MG63 (cell line): ENCODE results near the gene C12orf42. TPM values are rescaled to one million over a fixed set of nuclear protein-coding genes. Genes with fewer than 3 reads are reported as not detected.

Experiments used
- DNase-seq: peaks from one replicate; pipeline ENCODE4 v3.0.0-alpha.2; 2020
- H3K27me3 ChIP-seq: fragments of 250-450 bp; sonication (Bioruptor Pico); 2 replicates; pipeline ENCODE4 v1.5.1; 2020; ENCODE audit warnings: mild to moderate bottlenecking, moderate library complexity
- H3K36me3 ChIP-seq: fragments of 250-450 bp; sonication (Bioruptor Pico); 2 replicates; pipeline ENCODE4 v1.5.1; 2020; ENCODE audit warnings: mild to moderate bottlenecking, moderate library complexity
- H3K4me3 ChIP-seq: fragments of 250-450 bp; sonication (Bioruptor Pico); 2 replicates; pipeline ENCODE4 v1.5.1; 2020; ENCODE audit warnings: mild to moderate bottlenecking, moderate library complexity
- H3K9me3 ChIP-seq: fragments of 250-450 bp; sonication (Bioruptor Pico); 2 replicates; pipeline ENCODE4 v1.5.1; 2020; ENCODE audit warnings: mild to moderate bottlenecking, moderate library complexity
- total RNA-seq: library from RNA; depleted of rRNA; stranded (reverse); fragments of >200 nt; shearing (Covaris generic); gene quantifications from 2 replicates; pipeline ENCODE4 v1.2.3, GENCODE V29; 2014; ENCODE audit warnings: low replicate concordance

The C12orf42 gene
- total RNA-seq, 1 experiment from 2014 or later = not detected

DNA sequence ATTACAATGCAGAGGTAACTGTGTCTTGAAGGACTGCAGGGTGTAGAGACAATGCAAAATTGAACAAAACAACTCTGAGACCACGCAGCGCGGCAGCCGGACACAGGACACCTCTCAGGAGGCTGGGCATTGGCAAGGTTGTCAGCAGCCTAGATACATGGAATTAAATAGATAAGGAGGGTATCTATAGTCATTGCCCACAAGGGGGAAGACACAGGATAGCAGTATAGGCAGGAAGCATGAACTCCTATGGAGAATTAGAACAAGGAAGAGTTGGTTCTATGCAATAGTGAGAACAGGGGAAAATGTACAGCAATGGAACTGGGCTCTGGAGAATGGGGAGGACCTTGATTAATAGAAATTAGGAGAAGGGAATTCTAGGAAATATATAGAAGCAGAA is 164.1 kb downstream of the C12orf42 start:
- Histone ChIP-seq H3K9me3 (no peaks in the 10 kb centered on the region), H3K36me3 (no peaks in the 10 kb centered on the region), H3K27me3 (no peaks in the 10 kb centered on the region), H3K4me3 (no peak overlapping the region)
- DNase-seq = no peak

DNA sequence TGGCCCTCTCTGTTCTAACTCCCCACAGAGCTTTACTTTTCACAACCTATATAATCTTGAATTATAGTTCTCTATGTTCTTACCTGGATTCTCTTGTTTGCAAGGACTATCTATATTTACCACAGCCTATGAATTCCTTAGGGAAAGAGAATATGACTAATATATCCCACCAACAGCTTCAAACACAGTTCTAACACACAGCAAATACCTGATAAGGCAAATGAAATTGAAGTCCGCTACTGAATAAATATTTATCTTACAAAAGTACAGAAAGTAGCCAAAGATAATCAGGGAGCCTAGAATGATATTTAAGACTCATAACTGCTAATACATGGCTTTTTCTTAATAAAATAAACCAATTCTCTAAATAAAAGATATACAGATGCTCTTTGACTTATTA is 165.1 kb downstream of the C12orf42 start:
- Histone ChIP-seq H3K27me3 (no peaks in the 10 kb centered on the region), H3K9me3 (no peaks in the 10 kb centered on the region), H3K4me3 (no peak overlapping the region), H3K36me3 (no peaks in the 10 kb centered on the region)
- DNase-seq = no peak

DNA sequence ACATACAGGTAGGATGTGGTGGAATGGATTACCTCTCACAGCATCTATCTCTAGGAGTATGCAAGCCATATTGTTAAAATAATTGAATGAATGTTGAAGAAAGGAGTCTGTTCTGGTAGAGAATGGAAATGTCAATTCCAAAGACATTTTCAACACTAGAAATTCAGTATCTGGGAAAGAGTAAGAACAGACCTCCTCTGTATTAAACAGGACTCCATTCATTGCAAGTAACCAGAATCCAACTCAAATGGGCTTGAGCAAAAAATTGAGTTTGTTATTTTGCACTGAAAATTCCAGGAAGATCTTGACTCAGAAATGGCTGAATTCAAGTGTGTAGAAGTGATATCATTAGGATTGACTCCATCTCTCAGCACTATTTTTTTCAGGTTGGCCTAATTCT is 168.1 kb downstream of the C12orf42 start:
- no peak for DNase-seq
- H3K4me3 ChIP-seq = no peak overlapping the region
- H3K9me3 ChIP-seq = no peaks in the 10 kb centered on the region
- no peaks in the 10 kb centered on the region for H3K27me3 ChIP-seq
- no peaks in the 10 kb centered on the region for H3K36me3 ChIP-seq

DNA sequence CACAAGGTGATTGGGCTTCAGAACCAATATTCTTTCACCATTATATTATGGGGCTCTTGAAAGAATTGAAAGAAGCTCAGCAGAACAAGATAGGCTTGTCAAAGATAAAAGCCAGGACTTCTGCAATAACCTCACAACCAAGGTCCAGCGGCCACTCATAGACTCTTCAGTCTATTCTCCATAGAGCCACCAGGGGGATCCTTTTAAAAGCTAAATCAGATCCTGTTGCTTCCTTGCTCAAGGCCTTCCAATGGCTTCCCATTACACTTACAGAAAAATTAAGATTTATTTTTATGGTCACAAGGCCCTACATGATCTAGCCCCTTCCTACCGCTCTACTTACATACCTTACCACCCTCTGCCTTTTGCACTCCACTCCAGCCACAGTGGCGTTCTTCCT is 169.6 kb downstream of the C12orf42 start:
- no peak for DNase-seq
- Histone ChIP-seq H3K36me3 (no peaks in the 10 kb centered on the region), H3K4me3 (no peak overlapping the region), H3K27me3 (no peaks in the 10 kb centered on the region), H3K9me3 (no peaks in the 10 kb centered on the region)

DNA sequence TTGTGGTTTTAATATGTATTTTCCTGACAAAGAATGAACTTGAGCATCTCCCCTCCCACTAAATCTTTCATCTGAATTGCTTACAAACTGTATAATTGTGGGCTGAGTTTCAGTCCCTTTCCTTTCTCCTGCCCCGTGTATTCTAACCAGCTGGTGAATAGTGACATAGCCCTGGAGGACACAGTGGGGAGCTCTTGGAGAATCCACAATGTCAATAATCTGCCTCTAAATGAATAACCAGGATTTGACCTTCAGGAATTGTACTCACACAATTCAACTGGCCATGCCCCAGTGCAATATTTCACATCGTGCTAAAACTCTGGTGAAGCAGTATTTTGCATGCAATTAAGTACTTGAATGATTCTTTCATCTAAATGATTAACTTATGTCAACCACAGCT is 177.2 kb downstream of the C12orf42 start:
- H3K27me3 ChIP-seq = no peaks in the 10 kb centered on the region
- H3K36me3 ChIP-seq = no peaks in the 10 kb centered on the region
- DNase-seq = no peak
- no peaks in the 10 kb centered on the region for H3K9me3 ChIP-seq
- H3K4me3 ChIP-seq = no peak overlapping the region

DNA sequence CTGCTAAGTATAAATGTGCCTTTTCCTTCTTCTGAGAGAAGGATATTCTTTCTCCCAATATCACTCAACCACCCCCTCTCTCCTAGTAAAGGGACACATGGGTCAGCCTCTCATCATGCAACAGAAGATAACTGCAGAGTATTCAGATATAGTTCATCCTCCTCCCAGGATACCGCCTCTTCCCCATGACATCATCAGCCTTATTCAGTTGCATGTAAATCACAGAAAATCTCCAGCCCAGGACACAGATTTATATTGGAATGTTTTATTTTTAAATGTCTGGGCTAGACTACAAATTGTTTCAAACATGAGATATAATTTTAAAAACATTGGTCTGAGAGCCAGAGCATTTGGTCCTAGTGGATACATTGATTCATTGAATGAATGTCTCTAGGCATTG is 178.5 kb downstream of the C12orf42 start:
- no peak for DNase-seq
- Histone ChIP-seq H3K27me3 (no peaks in the 10 kb centered on the region), H3K9me3 (no peaks in the 10 kb centered on the region), H3K4me3 (no peak overlapping the region), H3K36me3 (no peaks in the 10 kb centered on the region)

DNA sequence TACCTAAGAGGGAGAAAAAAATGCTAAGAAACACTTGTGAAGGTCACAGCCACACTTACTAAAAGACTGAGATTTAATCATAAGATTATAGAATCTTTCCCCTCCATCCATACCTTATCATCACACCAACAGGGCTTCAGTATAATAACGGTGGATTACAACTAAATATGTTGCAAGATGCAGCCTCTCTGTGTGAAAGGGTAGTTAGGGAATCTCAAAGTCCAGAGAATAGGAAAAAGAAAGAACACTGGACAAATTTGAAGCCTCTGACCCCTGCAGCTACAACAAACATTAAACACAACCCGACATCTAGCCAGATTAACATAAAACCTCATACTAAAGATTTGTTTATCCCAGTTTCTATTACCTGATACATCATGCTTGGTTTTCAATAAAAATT is 181.0 kb downstream of the C12orf42 start:
- no peak overlapping the region for H3K4me3 ChIP-seq
- no peaks in the 10 kb centered on the region for H3K9me3 ChIP-seq
- H3K27me3 ChIP-seq = no peaks in the 10 kb centered on the region

DNA sequence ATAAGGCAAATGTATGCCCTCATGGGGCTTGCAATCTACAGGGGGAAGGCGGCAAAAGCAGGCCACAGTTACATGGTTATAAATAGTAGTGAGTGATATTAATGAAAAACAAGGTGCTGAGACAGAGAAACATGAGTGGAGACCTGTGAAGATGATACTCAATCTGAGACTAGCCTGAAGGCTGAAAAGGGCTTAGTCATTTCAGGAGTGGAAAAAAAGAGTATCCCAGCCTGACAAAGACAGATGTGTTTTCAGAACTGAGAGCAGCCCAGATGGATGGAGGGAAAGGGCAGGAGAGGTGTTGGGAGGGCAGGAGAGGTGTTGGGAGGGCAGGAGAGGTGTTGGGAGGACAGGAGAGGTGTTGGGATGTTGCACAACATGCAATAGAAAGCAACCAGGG is 181.9 kb downstream of the C12orf42 start:
- no peaks in the 10 kb centered on the region for H3K27me3 ChIP-seq
- no peak for DNase-seq

More for the DNA sequence above, 181.0 kb downstream of the C12orf42 start:
- no peaks in the 10 kb centered on the region for H3K36me3 ChIP-seq
- no peak for DNase-seq

DNA sequence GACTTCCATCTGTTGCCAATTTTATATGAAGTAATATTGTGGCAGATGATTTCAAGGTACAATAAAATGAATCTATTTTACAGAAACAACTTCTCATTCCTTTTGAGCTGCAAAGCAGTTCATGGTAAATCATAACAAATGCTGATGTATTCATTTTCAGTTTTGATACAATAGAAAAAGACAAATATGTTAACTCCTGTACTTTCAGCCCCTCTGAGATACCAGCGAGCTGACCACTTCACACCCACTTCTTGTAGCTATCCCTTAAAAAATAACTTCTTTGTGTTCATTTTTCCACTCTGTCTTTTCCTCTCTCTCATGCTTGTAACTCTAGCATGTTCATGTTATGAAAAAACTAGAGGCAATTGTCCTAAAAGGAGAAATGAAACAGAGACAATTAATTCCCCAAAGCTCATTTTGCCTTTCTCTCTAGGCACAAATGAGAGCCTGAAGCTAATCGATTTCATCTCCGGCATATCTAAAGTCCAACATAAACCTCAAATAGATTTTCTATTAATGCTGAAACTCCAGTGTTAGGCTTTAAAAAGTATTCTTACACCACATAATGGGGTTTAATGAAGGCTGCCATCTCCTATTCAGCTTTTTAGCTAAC is 182.9 kb downstream of the C12orf42 start:
- no peaks in the 10 kb centered on the region for H3K36me3 ChIP-seq
- H3K4me3 ChIP-seq = no peak overlapping the region
- no peaks in the 10 kb centered on the region for H3K27me3 ChIP-seq
- H3K9me3 ChIP-seq = no peaks in the 10 kb centered on the region
- DNase-seq = no peak

More for the DNA sequence above, 181.9 kb downstream of the C12orf42 start:
- H3K4me3 ChIP-seq = no peak overlapping the region
- no peaks in the 10 kb centered on the region for H3K36me3 ChIP-seq
- no peaks in the 10 kb centered on the region for H3K9me3 ChIP-seq

DNA sequence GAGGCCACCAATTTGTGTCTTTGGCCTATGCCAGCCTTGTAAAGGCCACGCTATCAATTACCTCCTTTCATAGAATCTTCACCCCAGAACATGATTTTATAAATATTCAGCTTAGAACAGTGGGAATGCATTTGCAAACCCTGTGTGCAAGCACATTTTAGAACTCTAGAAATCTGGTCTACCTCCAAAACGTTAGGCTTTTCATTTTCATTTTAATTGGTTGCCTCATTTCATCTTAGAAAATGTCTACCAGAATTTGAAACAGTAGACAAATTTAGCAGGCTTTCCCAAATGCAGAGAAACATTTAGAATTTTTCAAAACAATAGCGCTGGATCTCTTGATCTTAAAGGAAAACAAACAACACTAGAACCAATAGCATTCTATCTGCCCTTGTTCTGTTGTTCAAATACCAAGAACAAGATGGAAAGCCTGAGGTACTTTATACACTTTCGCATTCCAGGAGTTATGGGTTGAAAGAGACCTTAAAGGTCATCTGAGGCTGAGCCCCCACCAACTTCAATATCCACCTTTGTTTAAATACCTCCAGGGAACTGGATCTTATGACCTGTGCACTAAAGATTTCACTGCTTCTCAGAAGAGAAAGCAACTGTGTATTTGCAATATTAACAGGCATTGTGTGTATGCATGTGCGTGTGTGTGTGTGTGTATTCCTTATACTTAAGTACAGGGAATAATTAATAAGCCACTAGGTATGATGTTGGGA is 185.1 kb downstream of the C12orf42 start:
- no peak for DNase-seq
- Histone ChIP-seq H3K4me3 (no peak overlapping the region), H3K9me3 (no peaks in the 10 kb centered on the region), H3K36me3 (no peaks in the 10 kb centered on the region), H3K27me3 (no peaks in the 10 kb centered on the region)

DNA sequence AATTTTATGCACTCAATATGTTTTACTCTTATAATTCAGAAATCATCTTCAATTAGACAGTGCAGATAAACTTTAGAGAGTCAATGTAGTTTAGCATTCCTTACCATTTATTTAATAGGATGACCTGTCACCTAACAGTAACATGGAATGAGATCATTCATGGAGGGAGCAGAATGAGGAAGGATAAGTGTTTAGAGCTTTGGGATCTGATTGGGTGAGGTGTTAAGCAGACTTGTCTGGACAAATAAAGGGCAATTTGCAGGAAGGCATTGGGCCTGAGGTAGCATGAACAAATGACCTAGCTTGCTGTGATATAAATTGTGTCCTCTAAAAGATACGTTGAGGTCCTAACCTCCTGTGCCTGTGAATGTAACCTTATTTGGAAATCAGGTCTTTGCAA is 187.4 kb downstream of the C12orf42 start:
- Histone ChIP-seq H3K4me3 (no peak overlapping the region), H3K36me3 (no peaks in the 10 kb centered on the region), H3K27me3 (no peaks in the 10 kb centered on the region), H3K9me3 (no peaks in the 10 kb centered on the region)
- DNase-seq = no peak

DNA sequence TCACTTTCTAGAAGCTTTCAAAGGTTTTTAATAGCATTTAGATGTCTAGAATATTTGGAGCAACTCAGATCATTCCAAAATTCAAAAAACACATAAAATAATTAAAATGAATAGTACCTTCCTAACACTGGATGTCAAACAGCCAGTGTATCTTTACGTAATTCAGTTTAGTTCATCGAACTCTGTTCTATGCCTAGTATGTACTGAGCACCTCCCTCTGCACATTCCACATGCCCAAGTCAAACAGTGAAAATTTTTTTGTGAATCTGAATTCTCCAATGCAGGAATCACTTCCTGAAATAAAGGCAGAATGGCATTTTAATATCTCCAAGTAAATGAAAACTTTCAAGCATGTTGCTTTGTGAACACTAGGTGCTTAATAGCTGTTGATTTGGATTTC is 192.3 kb downstream of the C12orf42 start:
- no peaks in the 10 kb centered on the region for H3K9me3 ChIP-seq
- H3K4me3 ChIP-seq = no peak overlapping the region
- no peak for DNase-seq
- H3K27me3 ChIP-seq = no peaks in the 10 kb centered on the region
- no peaks in the 10 kb centered on the region for H3K36me3 ChIP-seq

DNA sequence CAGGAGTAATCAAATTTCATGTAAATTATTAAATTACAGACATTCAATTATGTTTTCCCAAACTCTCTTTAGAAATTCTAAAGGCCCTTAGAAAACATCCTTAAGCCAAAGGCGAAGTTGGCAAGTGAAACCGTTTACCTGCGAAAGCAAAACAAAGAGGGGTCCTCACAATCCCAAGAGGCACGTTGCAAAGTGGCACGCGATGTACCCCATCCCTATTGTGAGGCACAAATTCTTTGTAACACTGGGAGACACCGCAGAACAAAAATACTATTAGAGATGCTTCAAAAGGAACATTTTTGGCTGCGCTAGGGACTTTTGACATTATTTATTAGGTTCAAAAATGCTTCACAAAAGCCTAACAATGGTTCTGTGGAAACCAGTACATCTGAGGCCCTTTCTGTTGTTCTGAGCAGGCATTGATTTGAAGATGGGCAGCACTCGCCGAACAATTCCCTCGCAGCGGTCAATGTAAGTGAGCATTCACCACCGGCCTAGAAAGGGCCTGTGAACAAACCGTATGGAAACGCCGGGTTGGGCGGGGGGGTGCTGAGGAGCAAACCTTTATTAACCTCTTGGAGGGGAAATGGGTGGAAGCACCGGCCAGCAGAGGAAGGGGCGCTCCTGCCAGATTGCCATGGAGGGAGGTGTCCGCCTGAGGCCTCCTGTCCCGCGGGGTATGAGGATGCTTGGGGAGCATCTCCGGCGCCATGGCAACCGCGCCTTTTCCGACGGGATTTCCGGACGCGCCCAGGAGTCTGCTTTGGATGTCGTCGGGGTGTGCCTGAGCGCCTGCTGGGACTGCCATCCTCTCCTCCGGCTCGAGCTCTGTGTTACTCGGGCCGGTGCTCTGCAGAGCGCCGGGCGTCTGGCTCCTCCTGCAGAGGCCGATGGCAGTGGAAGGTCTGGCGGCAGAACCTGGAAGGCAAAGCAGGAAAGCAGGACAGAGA is 193.9 kb downstream of the C12orf42 start:
- no peak for DNase-seq
- H3K36me3 ChIP-seq = no peaks in the 10 kb centered on the region
- no peaks in the 10 kb centered on the region for H3K27me3 ChIP-seq
- no peak overlapping the region for H3K4me3 ChIP-seq
- H3K9me3 ChIP-seq = no peaks in the 10 kb centered on the region

DNA sequence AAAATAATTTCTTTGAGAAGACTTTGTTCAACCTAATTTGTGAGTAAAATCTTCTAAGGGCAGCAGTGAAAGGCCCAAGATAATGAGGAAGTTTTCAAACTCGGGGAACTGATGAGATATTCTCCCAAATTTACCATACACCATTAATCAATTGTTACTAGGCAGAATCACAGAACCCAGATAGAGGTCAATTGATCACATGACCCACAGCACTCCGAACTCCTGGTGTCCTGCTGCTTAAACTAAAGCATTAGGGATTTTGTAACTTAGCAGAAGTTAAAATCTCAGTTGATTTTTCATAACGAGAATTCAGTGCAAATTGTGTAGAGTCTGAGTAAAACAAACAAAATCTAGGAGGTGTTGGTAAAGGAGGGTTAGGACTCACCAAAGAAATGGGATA is 207.8 kb downstream of the C12orf42 start:
- H3K9me3 ChIP-seq = no peaks in the 10 kb centered on the region
- no peak for DNase-seq

DNA sequence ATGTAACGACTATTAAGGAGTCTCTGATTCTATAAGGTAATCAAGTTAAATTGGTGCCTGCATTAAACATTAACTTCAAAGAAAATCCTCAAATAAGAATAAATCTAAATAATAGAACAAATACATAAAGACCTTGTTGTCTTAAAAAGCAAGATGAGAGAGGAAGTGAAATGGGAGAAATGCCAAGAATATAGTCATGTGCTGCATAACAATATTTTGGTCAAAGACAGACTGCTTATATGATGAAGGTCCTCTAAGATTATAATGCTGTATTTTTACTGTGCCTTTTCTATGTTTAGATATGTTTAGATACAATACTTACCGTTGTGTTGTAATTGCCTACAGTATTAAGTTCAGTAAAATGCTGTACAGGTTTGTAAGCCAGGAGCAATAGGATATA is 213.6 kb downstream of the C12orf42 start:
- DNase-seq = no peak
- H3K27me3 ChIP-seq = no peaks in the 10 kb centered on the region
- no peak overlapping the region for H3K4me3 ChIP-seq
- H3K36me3 ChIP-seq = no peaks in the 10 kb centered on the region
- no peaks in the 10 kb centered on the region for H3K9me3 ChIP-seq

More for the DNA sequence above, 207.8 kb downstream of the C12orf42 start:
- H3K4me3 ChIP-seq = no peak overlapping the region
- H3K27me3 ChIP-seq = no peaks in the 10 kb centered on the region
- no peaks in the 10 kb centered on the region for H3K36me3 ChIP-seq

DNA sequence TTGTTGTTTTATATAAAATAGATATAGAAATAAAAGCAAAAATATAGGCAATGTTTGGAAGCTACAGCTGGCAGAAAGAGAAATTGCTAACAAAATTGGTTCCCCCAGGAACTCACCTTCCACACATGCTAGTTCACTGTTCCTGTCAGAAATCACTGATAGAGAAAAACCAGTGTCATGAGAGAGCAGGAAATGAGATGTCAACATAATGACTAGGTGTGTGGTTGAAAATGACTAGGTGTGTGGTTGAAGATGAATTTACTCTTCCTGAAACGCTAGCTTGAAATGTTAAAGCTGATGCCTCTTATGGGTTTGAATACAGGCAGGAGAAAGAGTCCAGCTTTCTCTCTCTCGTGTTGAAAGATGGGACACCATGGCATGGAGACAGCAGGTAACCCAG is 216.3 kb downstream of the C12orf42 start:
- no peak overlapping the region for H3K4me3 ChIP-seq
- H3K36me3 ChIP-seq = no peaks in the 10 kb centered on the region
- no peaks in the 10 kb centered on the region for H3K27me3 ChIP-seq
- DNase-seq = no peak
- no peaks in the 10 kb centered on the region for H3K9me3 ChIP-seq

DNA sequence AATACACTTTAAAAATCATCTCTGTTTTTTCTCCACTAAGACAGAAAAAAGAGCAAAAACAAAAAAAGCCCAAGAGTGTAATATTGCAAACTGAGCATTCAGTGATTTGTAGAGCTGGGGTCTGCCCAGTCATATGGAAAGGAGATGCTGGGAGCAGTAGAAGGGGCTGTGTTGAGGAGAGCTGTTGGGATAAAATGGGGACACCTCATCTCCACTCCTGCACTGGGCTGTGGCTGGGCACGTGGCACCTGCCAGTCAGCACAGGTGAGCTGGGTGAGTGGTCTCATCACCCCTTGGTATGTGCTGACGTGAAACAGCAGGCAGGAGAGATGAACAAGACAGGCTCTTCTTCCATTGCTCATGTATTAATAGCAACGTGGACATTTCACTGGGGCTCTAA is 217.4 kb downstream of the C12orf42 start:
- Histone ChIP-seq H3K9me3 (no peaks in the 10 kb centered on the region), H3K36me3 (no peaks in the 10 kb centered on the region), H3K27me3 (no peaks in the 10 kb centered on the region), H3K4me3 (no peak overlapping the region)
- DNase-seq = no peak
